ENCODE measurements around the gene TEX55.
"Not testable (repeated sequence)": the region's sequence is repeated elsewhere in the genome, so short reads cannot be mapped to it uniquely, and the experiment has no call there.

TEX55 gene

DNA sequence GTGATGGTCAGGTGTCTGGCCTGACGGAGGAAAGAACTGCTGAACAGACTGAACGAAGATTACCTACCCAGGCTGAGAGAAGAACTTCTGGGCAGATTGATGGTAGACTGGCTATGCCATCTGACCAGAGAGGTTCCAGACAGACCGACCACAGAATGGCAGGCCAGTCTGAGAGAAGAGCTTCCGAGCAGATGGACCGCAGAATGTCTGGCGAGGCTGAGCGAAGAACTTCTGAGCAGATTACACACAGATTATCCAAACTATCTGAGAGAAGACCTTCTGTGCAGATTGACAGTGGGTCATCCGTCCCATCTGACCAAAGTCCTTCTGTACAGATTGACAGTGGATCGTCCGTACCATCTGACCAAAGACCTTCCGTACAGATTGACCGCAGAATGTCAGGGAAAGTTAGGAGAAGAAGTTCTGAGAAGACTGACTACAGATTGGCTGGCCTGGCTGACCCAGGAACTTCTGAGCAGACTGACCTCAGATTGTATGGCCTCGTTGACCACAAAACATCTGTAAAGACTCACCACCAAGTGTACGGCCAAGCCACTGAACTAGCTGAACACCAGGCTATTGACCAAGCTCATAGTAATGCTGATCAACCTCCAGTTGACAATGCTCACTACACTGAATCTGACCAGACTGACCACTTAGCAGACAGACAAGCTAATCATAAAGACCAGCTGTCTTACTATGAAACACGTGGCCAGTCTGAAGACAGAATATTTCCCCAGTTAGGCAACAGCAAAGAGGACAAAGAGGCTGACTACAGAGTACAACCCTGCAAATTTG lies 812 bp downstream of the TEX55 start:
- no peak for DNase-seq
- TF ChIP-seq GATA1 (IDR thresholded peaks at IDR 0.05; ENCODE audit: low read depth, low read length) = no peak
- no peak for TF ChIP-seq POLR2A (IDR thresholded peaks at IDR 0.05; ENCODE audit: low read length)

DNA sequence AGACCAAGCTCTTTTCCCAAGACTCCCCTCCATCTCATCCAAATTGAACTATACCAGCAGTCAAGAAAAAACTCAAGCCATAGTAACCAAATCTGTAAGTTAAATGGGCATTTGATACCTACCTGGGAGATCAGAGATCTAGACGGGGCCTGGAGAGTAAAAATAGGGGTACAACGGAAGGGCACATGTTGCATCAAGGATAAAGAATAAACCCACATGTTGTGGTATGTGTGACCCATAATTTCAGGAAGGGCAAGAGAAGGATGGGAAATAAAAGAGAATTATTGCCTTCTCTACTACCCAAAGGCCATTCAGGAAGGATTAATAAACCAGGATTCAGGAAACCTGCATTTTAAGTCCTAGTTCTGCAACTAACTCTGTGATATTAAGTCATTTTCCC lies 1.5 kb downstream of the TEX55 start:
- no peak for DNase-seq
- TF ChIP-seq GATA1 (IDR thresholded peaks at IDR 0.05; ENCODE audit: low read depth, low read length) (no peak), POLR2A (IDR thresholded peaks at IDR 0.05; ENCODE audit: low read length) (no peak)

DNA sequence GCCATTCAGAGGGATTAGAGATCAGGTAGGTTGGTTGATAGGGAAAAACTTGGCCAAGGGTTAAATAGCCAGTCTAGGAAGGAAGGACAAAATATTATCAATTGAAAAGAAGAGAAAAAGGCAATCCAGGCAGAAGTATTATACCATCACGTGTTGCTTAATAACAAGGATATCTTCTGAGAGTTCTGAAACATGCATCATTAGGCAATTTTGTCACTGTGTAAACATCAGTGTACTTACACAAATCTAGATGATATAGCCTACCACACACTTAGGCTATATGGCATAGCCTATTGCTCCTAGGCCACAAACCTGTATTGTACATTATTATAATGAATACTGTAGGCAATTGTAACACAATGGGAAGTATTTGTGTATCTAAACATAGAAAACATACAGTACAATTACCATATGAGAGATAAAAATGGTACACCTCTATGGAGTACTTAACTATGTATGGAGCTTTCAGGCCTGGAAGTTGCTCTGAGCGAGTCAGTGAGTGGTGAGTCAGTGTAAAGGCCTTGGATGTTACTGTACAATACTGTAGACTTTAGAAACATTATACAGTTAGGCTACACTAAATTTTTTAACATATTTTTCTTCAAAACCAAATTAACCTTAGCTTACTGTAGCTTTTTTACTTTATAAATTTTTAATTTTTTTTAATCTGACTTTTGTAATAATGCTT lies 2.7 kb downstream of the TEX55 start:
- no peak for DNase-seq
- no peak for TF ChIP-seq POLR2A (IDR thresholded peaks at IDR 0.05; ENCODE audit: low read length)
- TF ChIP-seq GATA1 (IDR thresholded peaks at IDR 0.05; ENCODE audit: low read depth, low read length) = no peak

DNA sequence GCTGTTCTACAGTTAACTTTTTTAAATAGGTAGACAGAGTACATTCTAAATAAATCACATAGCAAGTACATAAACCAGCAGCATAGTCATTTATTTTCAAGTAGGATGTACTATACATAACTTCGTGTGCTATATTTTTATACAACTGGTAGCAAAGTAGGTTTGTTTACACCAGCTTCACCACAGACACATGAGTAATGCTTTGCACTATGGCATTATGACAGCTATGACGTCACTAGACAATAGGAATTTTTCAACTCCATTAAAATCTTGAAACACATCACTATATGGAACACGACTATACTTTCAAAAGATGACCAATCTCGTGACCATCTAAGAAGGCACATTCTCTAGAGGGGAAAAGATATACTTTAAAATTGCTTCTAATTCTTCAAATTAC lies 3.5 kb downstream of the TEX55 start:
- no peak for DNase-seq
- TF ChIP-seq POLR2A (IDR thresholded peaks at IDR 0.05; ENCODE audit: low read length) = no peak
- TF ChIP-seq GATA1 (IDR thresholded peaks at IDR 0.05; ENCODE audit: low read depth, low read length) = no peak

DNA sequence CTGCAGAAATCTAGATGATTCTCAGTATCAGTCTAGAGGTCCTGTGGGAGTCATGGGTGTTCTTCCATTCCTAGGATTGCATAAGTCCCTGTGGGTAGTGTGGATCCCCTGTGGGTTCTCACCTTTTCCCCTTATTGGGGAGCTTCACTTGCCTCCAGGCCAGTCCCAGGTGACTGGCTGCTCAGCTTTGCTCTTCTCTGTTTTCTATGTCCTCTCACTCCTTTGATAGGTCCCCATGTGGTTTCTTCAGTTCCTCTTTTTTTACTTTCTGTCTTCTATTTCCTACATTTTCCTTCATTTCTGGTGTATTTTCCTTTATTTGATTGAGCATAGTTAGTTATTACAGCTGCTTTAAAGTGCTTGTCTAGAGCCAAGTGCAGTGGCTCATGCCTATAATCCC lies 10.9 kb downstream of the TEX55 start:
- no peak for DNase-seq
- TF ChIP-seq GATA1 (IDR thresholded peaks at IDR 0.05; ENCODE audit: low read depth, low read length) (no peak), POLR2A (IDR thresholded peaks at IDR 0.05; ENCODE audit: low read length) (no peak)

DNA sequence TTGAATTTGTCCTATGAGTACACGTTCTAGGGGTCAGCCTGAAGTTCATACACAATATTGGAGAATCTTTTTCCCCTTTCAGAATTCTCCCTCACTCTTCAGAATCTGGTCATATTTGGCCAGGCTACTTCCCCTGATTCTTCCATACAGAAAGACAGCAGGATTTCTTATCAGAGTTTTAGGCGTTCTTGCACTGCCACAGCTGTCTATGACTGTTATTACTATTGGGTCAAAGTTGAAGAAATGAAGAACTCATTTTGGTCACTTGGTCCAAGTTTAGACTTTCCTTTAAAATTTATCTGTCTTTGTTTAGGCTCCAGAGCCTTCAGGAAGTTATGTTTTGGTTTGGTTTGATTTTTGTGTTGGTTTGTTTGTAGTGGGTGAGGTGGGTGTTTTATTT lies 12.0 kb downstream of the TEX55 start:
- no peak for DNase-seq
- TF ChIP-seq POLR2A (IDR thresholded peaks at IDR 0.05; ENCODE audit: low read length) = no peak

DNA sequence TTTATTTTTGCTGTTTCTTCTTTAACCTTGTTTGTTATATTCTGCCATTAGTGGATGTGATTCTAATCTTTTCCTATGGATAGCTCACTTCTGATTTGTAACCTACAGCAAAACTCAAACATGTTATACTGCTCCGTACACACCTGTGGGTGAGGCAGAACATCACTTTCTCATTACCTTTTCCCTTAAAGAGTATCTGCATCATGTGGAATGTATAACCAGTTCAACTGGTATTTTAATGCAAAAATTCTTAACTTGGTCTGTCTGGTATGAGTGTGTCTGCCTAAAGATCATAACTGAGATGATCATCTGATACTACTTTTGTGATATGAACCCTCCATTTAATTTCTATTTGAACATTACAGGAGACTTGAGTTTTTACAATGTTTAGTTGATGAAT lies 14.4 kb downstream of the TEX55 start:
- DNase-seq = no peak
- TF ChIP-seq GATA1 (IDR thresholded peaks at IDR 0.05; ENCODE audit: low read depth, low read length) (no peak), POLR2A (IDR thresholded peaks at IDR 0.05; ENCODE audit: low read length) (no peak)

DNA sequence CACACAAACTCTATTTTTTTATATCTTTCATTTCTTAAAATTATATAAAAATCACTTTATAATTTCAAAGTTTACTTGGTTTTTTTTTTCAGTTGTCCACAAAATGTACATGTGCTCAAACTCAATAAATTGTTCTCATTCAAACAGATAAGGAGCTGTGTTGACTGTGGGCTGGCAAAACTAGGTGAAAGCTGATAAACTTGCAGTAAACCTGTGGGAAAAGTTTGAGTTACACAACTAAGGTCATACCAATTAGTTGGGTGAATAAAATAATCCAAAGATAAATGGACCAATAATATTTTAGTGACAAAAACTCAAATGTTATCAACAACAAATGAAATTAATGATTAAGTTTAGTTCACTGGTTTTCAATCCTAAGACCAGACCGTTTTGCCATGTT lies 14.8 kb downstream of the TEX55 start:
- no peak for DNase-seq
- TF ChIP-seq POLR2A (IDR thresholded peaks at IDR 0.05; ENCODE audit: low read length) = no peak

DNA sequence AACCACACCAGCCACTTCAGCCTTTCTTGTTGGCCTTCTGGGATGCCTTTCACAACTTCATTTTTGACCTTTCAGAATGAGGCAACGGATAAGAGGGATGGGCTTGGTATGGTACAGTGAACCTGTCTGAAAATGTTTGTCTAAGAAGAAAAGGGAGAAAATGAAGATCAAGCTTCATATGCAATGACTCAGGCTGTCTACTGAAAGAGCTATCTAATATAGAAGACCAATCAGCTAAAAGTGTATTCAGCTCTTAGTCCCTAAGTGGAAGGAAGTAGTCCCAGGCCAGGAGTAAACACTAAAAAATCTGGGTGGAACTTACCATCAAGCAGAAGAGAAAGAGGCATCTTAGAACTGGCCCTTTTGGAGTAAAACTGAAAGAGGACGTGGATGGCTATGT lies 15.3 kb downstream of the TEX55 start:
- no peak for DNase-seq
- TF ChIP-seq POLR2A (IDR thresholded peaks at IDR 0.05; ENCODE audit: low read length) = no peak
- TF ChIP-seq GATA1 (IDR thresholded peaks at IDR 0.05; ENCODE audit: low read depth, low read length) = no peak

DNA sequence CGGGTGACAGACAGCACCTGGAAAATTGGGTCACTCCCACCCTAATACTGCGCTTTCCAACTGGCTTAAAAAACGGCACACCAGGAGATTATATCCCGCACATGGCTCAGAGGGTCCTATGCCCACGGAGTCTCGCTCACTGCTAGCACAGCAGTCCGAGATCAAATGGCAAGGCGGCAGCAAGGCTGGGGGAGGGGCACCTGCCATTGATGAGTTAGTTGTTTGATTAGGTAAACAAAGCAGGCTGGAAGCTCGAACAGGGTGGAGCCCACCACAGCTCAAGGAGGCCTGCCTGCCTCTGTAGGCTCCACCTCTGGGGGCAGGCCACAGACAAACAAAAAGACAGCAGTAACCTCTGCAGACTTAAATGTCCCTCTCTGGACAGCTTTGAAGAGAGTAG lies 18.8 kb downstream of the TEX55 start:
- DNase-seq = not testable (repeated sequence)

DNA sequence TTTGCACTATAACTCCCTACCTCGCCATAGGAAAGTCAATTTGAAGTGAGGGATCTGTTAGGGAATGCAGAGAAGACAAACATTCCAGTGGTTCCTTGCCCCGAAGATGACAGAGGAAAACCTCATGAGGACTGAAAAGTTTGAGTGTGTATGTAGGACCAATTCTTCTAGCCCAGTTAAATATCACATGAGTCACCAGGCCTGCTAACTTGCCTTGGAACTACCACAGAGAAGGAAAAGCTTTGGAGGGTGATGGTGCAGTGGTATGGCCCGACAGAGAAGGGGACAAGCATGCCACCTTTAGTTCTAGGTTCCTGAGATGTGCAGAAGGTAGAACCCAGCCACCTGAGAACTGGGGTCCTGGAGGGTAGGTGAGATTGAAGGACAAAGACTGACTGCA lies 24.9 kb downstream of the TEX55 start:
- no peak for DNase-seq
- TF ChIP-seq POLR2A (IDR thresholded peaks at IDR 0.05; ENCODE audit: low read length) (no peak), GATA1 (IDR thresholded peaks at IDR 0.05; ENCODE audit: low read depth, low read length) (no peak)

DNA sequence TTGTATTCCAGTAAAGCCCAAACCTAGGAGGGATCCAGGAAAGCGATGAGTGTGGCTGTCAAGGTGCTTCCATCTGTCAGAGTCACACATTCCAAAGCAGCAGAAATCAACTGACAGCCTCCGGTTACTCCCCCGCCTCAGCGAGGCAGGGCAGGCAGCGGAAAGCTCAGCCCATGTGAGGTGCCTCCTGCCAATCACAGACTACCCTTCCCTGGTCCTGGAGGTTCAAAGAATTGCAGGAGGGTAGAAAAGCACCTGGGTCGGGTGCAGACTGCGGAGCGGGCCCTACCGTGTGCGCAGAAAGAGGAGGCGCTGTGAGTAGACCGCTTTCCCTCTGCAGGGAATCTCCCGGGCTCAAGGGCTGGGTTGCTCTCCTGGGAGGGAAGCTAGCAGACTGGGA lies 27.4 kb downstream of the TEX55 start, which contains the start of gene UPK1B:
Gene UPK1B, plus strand, starts transcription at position 274 of the 400 bp plus-strand sequence. CDS start 13,144 bp downstream, outside the sequence.
- DNase-seq = no peak
- no peak for TF ChIP-seq POLR2A (IDR thresholded peaks at IDR 0.05; ENCODE audit: low read length)
- no peak for TF ChIP-seq GATA1 (IDR thresholded peaks at IDR 0.05; ENCODE audit: low read depth, low read length)

DNA sequence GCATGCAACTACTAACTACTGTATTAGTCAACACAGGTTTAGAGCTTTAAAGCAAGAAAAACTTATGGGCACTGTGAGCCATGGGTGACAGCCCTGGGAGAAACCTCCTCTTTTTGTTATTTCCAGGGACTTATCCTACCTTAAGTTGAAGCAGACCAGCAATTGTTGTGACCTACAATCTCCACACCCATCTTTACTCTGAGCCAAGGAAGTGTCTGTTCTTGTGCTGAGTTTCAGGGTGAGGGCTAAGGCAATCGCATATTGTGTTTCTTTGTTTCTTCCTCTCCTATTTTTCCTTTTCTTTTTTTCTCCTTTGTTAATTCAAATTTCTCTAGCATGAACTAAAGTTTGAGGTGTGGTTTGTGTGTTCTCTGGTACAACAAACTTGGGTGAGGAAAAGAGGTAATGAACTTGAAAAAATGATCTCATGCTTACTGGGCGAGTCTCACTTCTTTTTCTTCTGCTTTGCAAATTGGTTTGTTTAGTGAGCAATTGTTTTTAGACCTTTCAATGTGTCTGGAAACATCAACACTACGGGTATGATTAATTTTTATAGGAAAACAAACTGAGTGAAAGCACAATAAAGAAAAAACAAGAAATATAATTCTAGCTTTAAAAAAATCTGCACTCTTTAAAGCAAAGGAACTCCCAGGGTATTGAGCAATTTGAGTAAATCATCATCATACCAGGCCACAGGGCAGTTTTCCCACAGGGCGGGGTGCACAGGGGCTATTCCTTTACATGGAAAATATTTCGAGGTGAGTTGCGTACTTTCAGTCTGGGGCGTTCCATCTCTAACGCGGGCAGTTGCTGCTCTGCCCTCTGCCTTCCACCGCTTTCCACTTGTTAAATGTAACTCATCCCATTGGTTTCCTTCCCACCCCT lies 30.1 kb downstream of the TEX55 start:
- TF ChIP-seq GATA1 (IDR thresholded peaks at IDR 0.05; ENCODE audit: low read depth, low read length) (no peak), POLR2A (IDR thresholded peaks at IDR 0.05; ENCODE audit: low read length) (no peak)
- no peak for DNase-seq

DNA sequence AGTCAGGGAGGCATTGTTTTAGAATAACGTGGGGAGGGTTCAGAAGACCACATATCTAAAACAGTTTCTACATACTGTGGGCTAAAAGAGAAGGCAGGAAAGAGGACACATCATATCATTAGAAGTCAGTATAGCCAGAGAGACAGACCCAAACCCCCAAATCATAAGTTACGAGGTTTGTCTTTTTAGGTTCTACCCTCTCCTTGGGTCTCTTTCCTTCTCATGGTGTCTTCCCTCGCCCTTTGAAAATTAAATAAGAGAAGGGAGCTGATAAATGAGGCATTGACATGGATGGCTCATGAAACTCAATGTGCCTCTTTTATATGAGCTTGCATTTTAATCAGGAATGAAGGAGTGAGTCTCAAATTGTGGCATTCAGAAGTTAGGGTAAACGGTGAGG lies 30.8 kb downstream of the TEX55 start:
- no peak for TF ChIP-seq POLR2A (IDR thresholded peaks at IDR 0.05; ENCODE audit: low read length)
- no peak for TF ChIP-seq GATA1 (IDR thresholded peaks at IDR 0.05; ENCODE audit: low read depth, low read length)
- no peak for DNase-seq

Data from erythroblast (primary cell).